Hindlimb muscle (tissue), 1 donor: Measurements from ENCODE around the gene LAMA2. TPM values are rescaled to one million over a fixed set of nuclear protein-coding genes. Genes with fewer than 3 reads are reported as not detected.

Experiments
- DNase-seq: peaks from one replicate; pipeline ENCODE4 v3.0.0-alpha.2; 2013
- polyA plus RNA-seq: library from polyadenylated mRNA; unstranded; fragments of 120-200 nt; gene quantifications from one replicate; pipeline ENCODE4 v1.2.1, GENCODE V29; 2013; ENCODE audit not compliant: insufficient read length

LAMA2 gene
- polyA plus RNA-seq, 1 donor, result 130 TPM

DNA sequence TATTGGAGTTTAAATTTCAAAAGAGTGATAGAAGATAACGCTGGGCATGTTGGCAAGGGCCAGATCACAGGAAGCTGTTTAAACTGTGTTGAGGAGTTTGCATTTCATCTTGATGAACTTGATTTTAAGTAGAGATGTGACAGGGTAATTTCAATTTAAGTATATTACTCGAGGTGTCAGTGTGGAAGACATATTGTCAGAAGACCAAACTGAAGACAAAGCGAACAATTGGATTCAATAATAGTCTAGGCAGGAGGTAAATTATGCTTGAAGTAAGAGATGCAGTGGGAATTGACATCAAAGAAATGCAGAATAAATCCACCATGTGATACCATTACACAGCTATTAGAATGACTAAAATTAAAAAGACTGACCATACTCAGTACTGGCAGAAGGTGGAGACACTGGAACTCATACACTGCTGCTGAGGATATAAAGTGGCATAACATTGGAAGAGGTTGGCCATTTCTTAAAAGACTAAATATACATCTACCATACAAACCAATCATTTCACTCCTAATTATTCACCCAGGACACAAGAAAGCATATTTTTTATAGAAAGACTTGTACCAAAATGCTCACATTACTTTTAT is 586.2 kb downstream of the LAMA2 start:
- DNase-seq, result no peak

DNA sequence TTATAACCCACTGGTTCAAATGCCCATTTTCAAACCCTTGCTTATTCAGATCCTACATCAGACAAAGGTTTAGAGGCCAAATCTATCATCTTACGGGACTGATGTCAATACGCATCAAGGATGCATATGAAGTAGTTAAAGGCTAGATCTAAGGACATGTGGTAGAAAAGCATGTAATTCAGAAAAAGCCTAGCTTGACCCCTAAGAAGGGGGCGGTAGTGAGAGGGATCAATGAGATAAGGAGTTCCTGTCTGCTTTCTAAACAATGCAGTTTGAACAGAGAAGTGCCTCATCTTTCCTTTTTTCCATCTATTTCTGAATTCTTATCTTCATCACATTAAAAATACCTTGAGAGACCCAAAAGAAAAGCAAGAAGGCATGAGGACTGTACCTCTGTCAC is 589.3 kb downstream of the LAMA2 start:
- DNase-seq, result no peak

DNA sequence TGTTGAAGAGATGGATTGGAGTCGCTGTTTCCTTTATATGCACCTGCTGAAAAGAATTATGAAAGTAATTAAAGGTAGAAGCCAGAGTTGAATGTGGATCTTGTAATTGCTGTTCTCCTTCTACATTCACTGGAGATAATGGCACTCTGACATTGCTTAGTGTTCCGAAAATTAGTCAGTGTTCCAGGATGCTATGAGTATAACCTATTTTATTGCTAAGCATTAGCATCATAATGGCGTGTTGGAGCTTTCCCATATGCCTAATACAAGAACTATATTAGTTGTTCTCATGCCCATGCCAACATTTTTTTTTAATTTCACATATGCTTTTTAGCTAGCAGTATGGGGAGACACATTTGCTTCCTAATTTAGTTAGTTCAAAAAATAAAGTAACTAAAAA is 590.6 kb downstream of the LAMA2 start:
- DNase-seq, result no peak

DNA sequence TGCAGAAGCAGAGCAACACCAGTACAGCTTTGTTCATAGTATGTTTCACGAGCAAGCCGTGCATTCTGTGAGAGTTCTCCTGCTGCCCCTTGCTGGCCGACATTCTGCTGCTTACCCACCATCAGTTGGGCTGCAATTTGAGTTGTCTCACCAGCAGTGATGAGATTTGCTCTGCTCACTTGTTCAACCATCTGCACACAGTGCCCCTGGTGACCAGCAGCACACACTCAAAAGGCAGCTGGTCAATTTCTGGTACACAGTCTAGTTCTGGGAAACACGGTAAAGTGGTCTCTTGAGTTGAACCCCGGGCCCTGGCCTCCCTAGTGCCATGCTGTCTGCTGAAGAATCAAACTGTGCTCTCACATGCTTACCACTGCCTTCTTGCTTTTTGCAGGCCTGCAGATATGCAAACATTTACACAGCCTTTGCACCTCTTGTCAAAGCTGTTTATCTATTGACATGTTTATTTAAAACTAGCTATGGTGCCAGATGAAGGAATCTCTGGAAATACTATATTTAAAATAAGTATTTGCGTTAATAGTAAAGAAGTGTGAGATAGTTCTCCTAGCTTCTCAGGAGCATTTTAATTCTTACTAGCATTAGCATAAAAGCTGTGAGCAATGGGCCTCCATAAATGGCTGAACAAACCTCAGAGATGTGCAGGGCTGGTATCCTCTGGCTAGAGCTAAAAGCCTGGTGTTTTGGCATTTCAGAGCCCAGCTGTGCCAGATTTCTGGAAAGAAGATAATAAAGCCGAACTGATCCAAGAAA is 592.7 kb downstream of the LAMA2 start:
- DNase-seq, result no peak

DNA sequence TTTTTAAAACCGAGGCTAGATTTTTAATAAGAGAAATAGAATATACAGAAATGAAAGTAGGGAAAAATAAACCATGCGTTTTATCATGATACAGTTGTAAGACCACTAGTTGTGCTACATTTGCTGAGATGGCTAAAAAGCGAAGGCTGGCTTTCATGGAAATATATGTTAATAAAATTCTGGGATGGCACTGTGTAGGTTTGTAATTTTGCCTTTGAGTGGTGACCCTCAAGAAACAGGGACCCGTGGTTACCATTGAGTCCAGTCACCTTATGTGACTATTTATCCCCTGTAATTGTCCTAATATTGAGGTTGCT is 593.3 kb downstream of the LAMA2 start:
- DNase-seq, result no peak

DNA sequence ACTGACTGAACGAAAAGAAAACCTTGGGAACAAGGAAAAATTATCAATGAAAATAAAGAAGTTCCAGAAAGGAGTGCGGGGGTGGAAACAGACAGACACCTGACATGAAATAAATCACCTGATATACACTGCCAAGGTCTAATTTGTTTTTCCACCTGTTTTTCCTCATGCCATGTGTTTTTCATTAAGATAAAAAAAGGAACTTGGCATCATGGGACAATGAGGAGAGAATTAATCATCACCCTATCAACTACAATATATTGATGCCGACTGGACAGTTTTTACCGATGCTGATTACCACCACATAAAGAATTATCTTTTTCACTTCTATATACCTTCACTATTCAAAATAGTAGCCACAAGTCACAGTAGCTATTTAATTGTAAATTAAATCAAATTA is 593.9 kb downstream of the LAMA2 start:
- no peak for DNase-seq

DNA sequence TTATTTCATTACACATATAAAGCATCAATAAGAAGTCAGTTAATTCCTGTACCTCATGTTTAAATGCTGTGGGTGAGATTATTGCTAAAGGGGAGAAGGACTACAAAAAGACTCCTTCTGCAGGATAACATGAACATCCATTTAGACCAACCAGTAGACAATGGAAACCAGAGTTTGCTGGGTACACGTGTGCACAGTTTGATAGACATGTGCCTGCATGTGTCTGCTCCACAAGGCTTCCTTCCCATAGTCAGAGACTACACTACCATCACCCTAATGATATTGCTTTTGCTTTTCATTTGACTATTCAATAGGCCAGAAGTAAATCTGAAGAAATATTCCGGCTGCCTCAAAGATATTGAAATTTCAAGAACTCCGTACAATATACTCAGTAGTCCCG is 595.4 kb downstream of the LAMA2 start:
- no peak for DNase-seq

DNA sequence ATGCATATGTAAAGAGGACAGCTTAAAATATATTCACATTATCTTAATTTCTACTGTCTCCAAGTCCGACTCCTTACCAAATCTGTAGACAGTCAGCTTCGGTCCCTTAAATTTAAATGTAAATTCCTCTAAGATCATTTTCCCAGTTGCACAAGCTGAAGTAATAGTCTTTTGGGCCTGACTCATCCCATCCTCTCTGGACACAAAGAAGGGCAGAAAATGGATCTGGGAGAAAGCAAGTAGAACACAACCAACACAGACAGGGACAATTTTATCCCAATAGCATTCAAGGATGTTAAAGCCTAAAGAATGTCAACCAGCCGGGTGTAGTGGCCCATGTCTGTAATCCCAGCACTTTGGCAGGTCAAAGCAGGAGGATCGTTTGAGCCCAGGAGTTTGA is 598.8 kb downstream of the LAMA2 start:
- DNase-seq, result no peak

DNA sequence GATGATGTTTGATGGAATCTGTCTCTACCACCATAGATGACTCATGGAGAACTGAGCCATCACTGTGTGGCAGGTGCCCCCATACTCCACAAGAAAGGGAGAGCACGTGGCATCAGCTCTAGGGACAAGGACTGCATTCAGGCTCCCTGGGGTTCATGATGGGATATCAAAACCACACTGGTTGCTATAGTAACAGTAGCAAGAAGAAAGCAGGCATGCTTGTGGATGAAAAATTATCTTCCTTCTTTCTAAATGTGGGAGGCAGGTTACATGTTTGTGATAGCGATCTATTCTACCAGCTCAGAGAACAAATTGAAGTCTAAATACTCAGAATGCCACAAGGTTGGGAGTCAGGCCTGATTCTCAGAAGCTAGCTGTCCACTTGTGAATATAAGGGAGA is 602.8 kb downstream of the LAMA2 start:
- no peak for DNase-seq

DNA sequence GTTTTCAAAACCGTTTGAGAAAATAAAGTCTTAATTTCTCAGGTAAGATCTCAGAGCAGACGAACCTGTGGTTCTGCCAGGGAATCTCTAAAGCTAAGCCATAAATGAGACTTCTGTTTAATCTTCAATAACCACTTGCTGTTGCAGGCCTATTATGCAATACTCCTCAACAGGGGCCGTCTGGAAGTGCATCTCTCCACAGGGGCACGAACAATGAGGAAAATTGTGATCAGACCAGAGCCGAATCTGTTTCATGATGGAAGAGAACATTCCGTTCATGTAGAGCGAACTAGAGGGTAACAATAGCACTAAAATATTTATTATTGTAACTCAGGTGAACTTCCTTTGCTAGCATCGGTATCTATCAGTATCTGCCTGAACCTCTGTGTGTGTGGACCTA is 603.4 kb downstream of the LAMA2 start:
- DNase-seq, result no peak

DNA sequence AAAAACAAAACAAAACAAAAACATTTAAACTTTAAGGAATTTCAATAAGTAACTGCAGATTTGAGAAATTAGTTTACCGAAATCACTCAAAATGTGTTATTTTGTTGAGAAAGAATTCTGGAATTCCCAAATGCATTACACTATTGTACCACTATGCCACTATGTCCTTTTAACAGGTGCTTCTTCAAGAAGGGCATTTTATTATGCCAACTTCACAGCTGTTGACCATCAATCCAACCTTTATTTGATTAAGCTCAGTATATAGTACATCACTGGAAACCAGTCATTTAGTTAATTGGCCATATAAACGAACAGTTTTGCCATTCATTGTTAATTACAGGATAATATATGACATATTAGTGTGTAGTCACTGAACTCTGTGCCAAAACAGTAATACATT is 605.4 kb downstream of the LAMA2 start:
- DNase-seq, result no peak

DNA sequence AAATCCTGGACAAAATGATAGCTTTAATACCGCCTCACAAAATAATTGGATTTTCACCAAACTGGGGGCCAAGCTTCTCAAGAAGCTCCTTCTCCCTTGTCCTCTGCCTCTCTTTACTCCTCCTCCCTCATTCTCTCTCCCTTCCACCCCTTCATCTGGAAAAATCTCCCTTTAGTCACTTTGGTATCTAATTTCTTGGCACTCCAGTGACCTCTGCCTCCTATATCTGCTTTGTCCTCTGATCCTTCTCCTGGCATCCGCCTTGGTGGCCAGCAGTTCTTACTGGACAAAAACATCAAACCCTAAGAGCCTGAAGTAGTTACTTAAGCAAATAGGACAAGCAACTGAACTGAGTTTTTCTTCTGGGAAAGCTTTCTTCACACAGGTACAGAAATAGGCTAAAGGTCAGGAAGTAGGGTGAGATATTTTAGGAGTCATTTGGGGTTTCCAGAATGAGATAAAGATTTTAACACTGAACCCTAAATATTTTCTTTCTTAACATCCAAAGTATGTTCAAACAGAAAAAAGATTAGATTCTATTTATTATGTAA is 606.4 kb downstream of the LAMA2 start:
- DNase-seq, result no peak

DNA sequence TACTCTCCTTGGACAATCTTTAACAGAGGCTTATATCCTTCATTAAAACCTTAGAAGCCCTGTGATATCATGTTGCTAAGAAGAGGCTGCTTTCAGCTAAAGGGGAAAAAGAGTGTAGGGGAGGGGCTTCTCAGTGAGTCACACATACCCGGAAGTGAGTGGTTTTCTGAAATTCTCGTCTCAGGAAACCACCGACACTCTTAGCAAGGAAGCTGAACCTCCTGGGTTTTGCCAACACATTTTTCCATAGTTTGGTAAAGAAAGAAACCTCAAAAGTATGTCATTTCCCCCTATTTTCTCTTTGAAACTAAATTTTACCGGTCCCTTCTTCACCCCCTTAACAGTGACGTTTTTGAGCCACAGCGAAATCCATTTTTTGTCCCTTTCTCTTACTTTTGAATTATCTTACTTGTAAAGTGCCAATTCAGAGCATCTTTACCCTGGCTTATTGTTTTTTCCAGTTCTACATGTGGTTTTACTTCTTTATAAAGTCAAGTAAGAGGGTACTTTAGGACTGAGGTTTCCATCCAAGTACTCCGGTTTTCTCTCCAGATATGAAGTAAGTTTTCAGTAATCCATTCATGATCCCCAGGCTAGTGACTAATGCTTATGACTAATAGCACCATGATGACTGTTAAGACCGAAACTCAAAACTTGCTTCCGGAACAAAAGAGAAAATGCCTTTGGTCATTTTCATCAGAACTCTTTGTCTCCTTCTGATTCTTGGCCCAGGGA is 607.8 kb downstream of the LAMA2 start:
- peak; percentile 54 for DNase-seq

DNA sequence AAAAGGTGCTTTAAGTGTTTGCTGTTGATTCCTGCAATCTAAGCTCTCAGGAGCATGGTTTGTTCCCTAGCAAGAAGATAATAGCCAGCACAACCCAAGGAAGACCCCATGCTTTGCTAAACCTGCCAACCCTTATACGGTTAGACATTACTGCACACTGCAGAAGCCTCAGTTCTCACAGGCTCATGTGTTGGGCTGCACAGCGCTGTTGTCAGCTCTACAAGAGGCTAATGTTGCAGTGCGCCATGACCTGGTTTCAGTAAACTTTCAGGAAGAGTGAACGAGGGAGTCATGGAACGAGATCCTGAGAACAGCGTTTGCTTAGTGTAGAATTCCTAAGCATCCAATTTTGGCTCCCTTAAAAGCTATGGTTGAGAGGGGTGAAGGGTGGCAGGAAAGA is 608.5 kb downstream of the LAMA2 start:
- DNase-seq, result no peak

DNA sequence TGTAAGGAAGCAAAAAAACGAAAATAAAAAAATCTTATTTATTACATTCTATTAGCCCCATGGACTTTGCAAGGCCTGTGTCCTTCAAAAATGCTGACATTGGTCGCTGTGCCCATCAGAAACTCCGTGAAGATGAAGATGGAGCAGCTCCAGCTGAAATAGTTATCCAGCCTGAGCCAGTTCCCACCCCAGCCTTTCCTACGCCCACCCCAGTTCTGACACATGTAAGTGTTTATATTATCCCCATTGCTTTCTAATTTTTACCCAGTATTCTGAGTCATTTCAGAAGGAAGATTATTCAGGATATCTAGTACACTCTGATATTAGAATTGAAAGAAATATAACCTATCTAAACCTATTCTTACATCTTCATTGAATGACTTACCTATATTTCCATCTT is 609.3 kb downstream of the LAMA2 start:
- DNase-seq, result no peak

DNA sequence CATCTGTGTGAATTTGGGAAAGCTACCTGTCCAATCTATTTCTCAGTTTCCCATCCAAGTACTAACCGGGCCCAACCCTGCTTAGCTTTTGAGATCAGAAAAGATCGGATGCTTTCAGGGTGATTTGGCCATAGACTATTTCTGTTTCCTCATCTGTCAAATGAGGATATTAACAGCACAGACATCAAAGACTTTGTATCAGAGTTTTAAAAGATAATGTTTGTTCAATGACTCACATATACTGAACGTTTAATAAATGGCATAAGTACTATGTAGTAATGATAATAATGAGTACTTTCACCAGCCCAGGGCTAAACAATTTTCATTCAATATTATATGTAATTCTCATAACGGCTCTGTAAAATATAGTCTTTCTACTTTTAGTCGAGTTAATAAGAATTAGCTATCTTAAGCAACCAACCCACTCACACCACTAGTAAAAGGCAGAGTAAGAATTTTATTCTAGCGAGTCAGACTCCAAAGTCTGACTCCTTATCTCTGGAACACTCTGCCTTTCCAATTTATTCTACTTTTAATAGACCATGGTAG is 610.5 kb downstream of the LAMA2 start:
- no peak for DNase-seq

DNA sequence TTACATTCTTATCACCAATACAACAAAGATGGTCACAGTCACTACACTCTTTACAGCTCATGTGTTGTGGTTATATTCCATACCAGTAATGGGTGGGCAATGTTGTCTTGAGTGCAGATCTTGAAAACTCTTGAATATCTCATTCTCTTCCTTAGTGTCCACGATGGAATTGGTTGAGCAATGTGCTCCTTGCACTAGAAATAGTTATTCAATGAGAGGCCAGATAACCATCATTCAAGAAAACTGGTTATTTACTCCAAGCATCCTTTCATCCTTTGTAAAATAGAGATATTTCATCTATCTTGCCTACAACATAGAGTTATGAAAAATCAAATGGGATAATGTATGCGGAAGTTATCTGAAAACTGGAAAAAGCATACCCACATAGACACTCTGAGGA is 611.2 kb downstream of the LAMA2 start:
- no peak for DNase-seq

DNA sequence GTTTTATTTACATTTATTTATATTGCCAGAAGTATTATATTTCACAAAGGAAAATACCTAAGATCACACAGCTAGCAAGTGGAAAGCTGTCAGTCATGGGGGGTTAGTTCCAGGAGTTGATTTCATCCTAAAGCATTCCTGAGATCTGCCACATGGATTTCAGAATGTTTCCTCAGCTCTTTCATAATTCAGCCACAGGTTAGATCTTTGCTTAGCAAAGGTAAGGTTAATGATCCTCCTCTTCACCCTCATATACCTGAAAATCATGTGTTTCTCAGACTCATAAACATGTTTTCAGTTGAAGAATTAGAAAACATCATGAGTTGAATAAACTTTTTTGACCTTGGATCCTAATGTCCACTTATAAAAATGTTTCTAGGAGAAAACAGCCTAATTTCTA is 611.6 kb downstream of the LAMA2 start:
- no peak for DNase-seq

DNA sequence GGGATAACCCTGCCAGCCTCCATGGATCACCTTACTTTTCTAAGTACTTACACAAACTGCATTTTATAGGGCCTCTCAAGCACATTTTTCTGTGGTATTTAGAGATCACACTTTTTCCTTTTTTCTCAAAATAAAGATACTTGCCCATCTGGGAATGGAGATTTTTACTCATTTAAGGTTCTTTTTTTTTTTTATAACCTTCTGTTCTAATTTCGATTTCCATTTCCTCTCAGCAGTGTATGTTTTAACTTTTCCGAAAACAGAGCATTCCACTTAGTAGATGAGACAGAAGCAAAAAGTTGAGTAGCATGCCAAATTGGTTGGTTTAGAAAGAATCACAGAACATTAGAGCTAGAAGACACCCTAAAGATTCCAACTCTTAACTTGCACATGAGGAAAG is 612.7 kb downstream of the LAMA2 start:
- DNase-seq, result no peak

DNA sequence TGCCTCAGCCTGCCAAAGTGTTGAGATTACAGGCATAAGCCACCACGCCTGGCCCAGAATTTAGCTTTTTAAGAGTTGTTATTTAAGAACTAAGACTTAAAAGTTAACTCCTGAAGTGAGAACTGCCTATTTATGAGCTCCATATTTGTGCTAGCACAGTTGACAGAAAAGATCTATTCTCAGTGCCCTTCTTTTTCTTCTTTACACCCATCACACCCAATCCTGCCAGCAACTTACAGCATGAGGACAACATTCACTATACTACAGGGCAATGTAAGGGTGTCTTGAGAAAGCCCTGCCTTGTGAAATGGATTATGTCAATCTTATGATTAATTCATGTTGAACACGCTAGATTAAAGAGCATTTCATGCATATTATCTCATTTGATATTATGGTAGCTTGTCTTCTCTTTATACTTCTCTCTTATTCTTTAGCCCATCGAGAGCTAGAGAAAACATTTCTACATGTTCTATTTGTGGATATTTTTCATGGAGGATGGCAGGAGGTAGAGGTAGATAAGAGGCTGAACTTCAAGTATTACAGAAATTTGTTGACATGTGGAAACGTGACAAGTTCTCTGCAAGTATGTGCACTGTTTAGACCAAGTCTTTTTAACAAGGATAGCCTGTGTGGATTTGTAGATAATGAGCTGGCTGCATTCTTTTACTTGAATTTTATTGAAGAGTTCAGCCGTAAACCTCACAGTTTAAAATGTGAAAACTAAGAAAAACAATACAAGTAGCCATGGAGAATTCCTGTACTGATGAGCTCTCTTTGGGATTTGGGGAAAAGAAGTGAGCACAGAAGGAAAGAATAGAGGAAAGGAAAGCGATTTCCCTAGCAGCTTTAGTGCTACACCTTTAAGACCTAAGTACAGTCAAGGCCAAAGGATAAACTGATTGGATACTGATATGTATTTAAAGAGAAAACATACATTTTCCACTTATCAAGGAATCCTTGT is 614.8 kb downstream of the LAMA2 start:
- no peak for DNase-seq

DNA sequence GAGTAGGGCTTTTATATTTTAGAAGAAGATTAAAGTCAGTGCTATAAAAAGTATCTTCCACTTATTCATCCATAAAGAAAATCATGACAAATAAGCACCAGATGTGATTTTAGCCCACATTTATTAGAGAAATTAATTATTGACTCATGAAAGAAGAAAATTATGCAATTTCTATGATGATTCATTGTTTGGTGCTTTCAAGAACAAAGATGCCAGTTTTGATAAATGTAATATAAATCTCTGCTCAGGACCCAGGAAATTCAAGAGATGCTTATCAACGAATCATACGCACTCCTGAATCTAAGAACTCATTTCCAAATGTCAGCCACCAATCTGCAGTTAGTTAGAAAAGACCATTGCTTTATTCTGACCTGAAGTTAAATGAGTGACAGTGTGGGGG is 615.6 kb downstream of the LAMA2 start:
- no peak for DNase-seq
